ENCODE results near the gene TTC38. TPM values are rescaled to one million over a fixed set of nuclear protein-coding genes. Genes with fewer than 3 reads are reported as not detected.
"Not testable (repeated sequence)": the region's sequence is repeated elsewhere in the genome, so short reads cannot be mapped to it uniquely, and the experiment has no call there.

Gene TTC38
- total and polyA plus RNA-seq, 4 donors = 23.3 to 28.2 (median 25.3) TPM

- intact Hi-C loops (cut with DNase I) = loop anchor here in 1 of 2 donors (5.0 kb wide), 1 partner anchor 113 kb away; the partner anchor contains the start of gene PPARA
- H3K36me3 ChIP-seq (ENCODE audit: control insufficient read depth in 1 of 2, insufficient read depth in 2 of 2, low read length in 1 of 2); H3K4me1 ChIP-seq (ENCODE audit: control insufficient read depth in 1 of 2, insufficient read depth in 2 of 2, low read length in 2 of 2); ATAC-seq (ENCODE audit: low FRiP score); H3K9me3 ChIP-seq (ENCODE audit: control insufficient read depth, low read length); H3K27ac ChIP-seq (ENCODE audit: low read depth in 1 of 2, low read length in 2 of 2); H3K4me3 ChIP-seq (ENCODE audit: low read length in 2 of 2); H3K27me3 ChIP-seq (ENCODE audit: control insufficient read depth in 1 of 2, insufficient read depth in 2 of 2, low read length in 1 of 2): not testable (repeated sequence)
- DNase-seq = peak in 1 of 2 donors; percentile 39
- 94 to 96% methylated on average over 4 of the region's 4 CpGs for WGBS, 2 donors
Observed at GRCh38 chr22:46265627-46266026, 2.2 kb upstream of the TTC38 start.

GRCh38 chr22:46269564-46269963 is 1.8 kb downstream of the TTC38 start:
- DNase-seq = peak in 1 of 2 donors; percentile 42
- Histone ChIP-seq H3K4me3 (ENCODE audit: low read length in 2 of 2) (no peak overlapping the region), H3K9me3 (ENCODE audit: control insufficient read depth, low read length) (no peaks in the 10 kb centered on the region), H3K36me3 (ENCODE audit: control insufficient read depth in 1 of 2, insufficient read depth in 2 of 2, low read length in 1 of 2) (peaks cover 0 to 2% of the 10 kb centered on the region in 2 donors), H3K4me1 (ENCODE audit: control insufficient read depth in 1 of 2, insufficient read depth in 2 of 2, low read length in 2 of 2) (no peaks in the 10 kb centered on the region), H3K27me3 (ENCODE audit: control insufficient read depth in 1 of 2, insufficient read depth in 2 of 2, low read length in 1 of 2) (no peaks in the 10 kb centered on the region), H3K27ac (ENCODE audit: low read depth in 1 of 2, low read length in 2 of 2) (no peak overlapping the region)
- WGBS, 2 donors = 72% methylated on average over 11 of the region's 11 CpGs
- intact Hi-C loops (cut with DNase I) = loop anchor here in 1 of 2 donors (5.0 kb wide), 1 partner anchor 117 kb away; the partner anchor contains the start of gene PPARA
- ATAC-seq (ENCODE audit: low FRiP score) = no peak

GRCh38 chr22:46272196-46272595 is 4.4 kb downstream of the TTC38 start:
- Histone ChIP-seq H3K36me3 (ENCODE audit: control insufficient read depth in 1 of 2, insufficient read depth in 2 of 2, low read length in 1 of 2) (peaks cover 0 to 5% of the 10 kb centered on the region in 2 donors), H3K4me3 (ENCODE audit: low read length in 2 of 2) (no peak overlapping the region), H3K4me1 (ENCODE audit: control insufficient read depth in 1 of 2, insufficient read depth in 2 of 2, low read length in 2 of 2) (no peaks in the 10 kb centered on the region), H3K27ac (ENCODE audit: low read depth in 1 of 2, low read length in 2 of 2) (no peak overlapping the region), H3K27me3 (ENCODE audit: control insufficient read depth in 1 of 2, insufficient read depth in 2 of 2, low read length in 1 of 2) (no peaks in the 10 kb centered on the region), H3K9me3 (ENCODE audit: control insufficient read depth, low read length) (no peaks in the 10 kb centered on the region)
- WGBS, 2 donors = 92 to 95% methylated on average over 8 of the region's 8 CpGs
- no peak for ATAC-seq (ENCODE audit: low FRiP score)
- intact Hi-C loops (cut with DNase I) = no loop called here
- DNase-seq = peak in 1 of 2 donors; percentile 51

GRCh38 chr22:46272762-46273431 is 5.1 kb downstream of the TTC38 start:
- Histone ChIP-seq H3K4me1 (ENCODE audit: control insufficient read depth in 1 of 2, insufficient read depth in 2 of 2, low read length in 2 of 2) (no peaks in the 10 kb centered on the region), H3K4me3 (ENCODE audit: low read length in 2 of 2) (no peak overlapping the region), H3K9me3 (ENCODE audit: control insufficient read depth, low read length) (no peaks in the 10 kb centered on the region), H3K27ac (ENCODE audit: low read depth in 1 of 2, low read length in 2 of 2) (no peak overlapping the region), H3K27me3 (ENCODE audit: control insufficient read depth in 1 of 2, insufficient read depth in 2 of 2, low read length in 1 of 2) (no peaks in the 10 kb centered on the region), H3K36me3 (ENCODE audit: control insufficient read depth in 1 of 2, insufficient read depth in 2 of 2, low read length in 1 of 2) (peaks cover 0 to 5% of the 10 kb centered on the region in 2 donors)
- 95% methylated on average over 12 of the region's 12 CpGs for WGBS, 2 donors
- intact Hi-C loops (cut with DNase I) = no loop called here
- ATAC-seq (ENCODE audit: low FRiP score) = no peak
- DNase-seq = peak in 1 of 2 donors; percentile 58

GRCh38 chr22:46273432-46274148 is 5.8 kb downstream of the TTC38 start:
- intact Hi-C loops (cut with DNase I) = no loop called here
- no peak overlapping the region for H3K27ac ChIP-seq (ENCODE audit: low read depth in 1 of 2, low read length in 2 of 2)
- ATAC-seq (ENCODE audit: low FRiP score) (no peak), DNase-seq (peak in 1 of 2 donors; percentile 57)
- H3K4me1 ChIP-seq (ENCODE audit: control insufficient read depth in 1 of 2, insufficient read depth in 2 of 2, low read length in 2 of 2) = no peaks in the 10 kb centered on the region
- H3K36me3 ChIP-seq (ENCODE audit: control insufficient read depth in 1 of 2, insufficient read depth in 2 of 2, low read length in 1 of 2) = peaks cover 0 to 9% of the 10 kb centered on the region in 2 donors
- H3K27me3 ChIP-seq (ENCODE audit: control insufficient read depth in 1 of 2, insufficient read depth in 2 of 2, low read length in 1 of 2) = no peaks in the 10 kb centered on the region
- no peak overlapping the region for H3K4me3 ChIP-seq (ENCODE audit: low read length in 2 of 2)
- WGBS, 2 donors = 90 to 92% methylated on average over 12 of the region's 12 CpGs
- H3K9me3 ChIP-seq (ENCODE audit: control insufficient read depth, low read length) = no peaks in the 10 kb centered on the region

GRCh38 chr22:46274381-46274780 is 6.6 kb downstream of the TTC38 start:
- Histone ChIP-seq H3K4me3 (ENCODE audit: low read length in 2 of 2) (no peak overlapping the region), H3K36me3 (ENCODE audit: control insufficient read depth in 1 of 2, insufficient read depth in 2 of 2, low read length in 1 of 2) (peaks cover 0 to 16% of the 10 kb centered on the region in 2 donors), H3K27me3 (ENCODE audit: control insufficient read depth in 1 of 2, insufficient read depth in 2 of 2, low read length in 1 of 2) (no peaks in the 10 kb centered on the region), H3K4me1 (ENCODE audit: control insufficient read depth in 1 of 2, insufficient read depth in 2 of 2, low read length in 2 of 2) (no peaks in the 10 kb centered on the region), H3K27ac (ENCODE audit: low read depth in 1 of 2, low read length in 2 of 2) (no peak overlapping the region), H3K9me3 (ENCODE audit: control insufficient read depth, low read length) (no peaks in the 10 kb centered on the region)
- ATAC-seq (ENCODE audit: low FRiP score) (no peak), DNase-seq (peak in 1 of 2 donors; percentile 51)
- WGBS, 2 donors = 95 to 97% methylated on average over 8 of the region's 8 CpGs
- intact Hi-C loops (cut with DNase I) = no loop called here

- no peaks in the 10 kb centered on the region for H3K27me3 ChIP-seq (ENCODE audit: control insufficient read depth in 1 of 2, insufficient read depth in 2 of 2, low read length in 1 of 2)
- DNase-seq (peak in 1 of 2 donors; percentile 9), ATAC-seq (ENCODE audit: low FRiP score) (no peak)
- H3K27ac ChIP-seq (ENCODE audit: low read depth in 1 of 2, low read length in 2 of 2) = no peak overlapping the region
- peaks cover 0 to 16% of the 10 kb centered on the region in 2 donors for H3K36me3 ChIP-seq (ENCODE audit: control insufficient read depth in 1 of 2, insufficient read depth in 2 of 2, low read length in 1 of 2)
- no peaks in the 10 kb centered on the region for H3K9me3 ChIP-seq (ENCODE audit: control insufficient read depth, low read length)
- no peak overlapping the region for H3K4me3 ChIP-seq (ENCODE audit: low read length in 2 of 2)
- 67 to 73% methylated on average over 3 of the region's 3 CpGs for WGBS, 2 donors
- no peaks in the 10 kb centered on the region for H3K4me1 ChIP-seq (ENCODE audit: control insufficient read depth in 1 of 2, insufficient read depth in 2 of 2, low read length in 2 of 2)
- intact Hi-C loops (cut with DNase I) = no loop called here
Observed at GRCh38 chr22:46275455-46276122, 7.8 kb downstream of the TTC38 start.

- Histone ChIP-seq H3K27ac (ENCODE audit: low read depth in 1 of 2, low read length in 2 of 2) (no peak overlapping the region), H3K9me3 (ENCODE audit: control insufficient read depth, low read length) (no peaks in the 10 kb centered on the region), H3K27me3 (ENCODE audit: control insufficient read depth in 1 of 2, insufficient read depth in 2 of 2, low read length in 1 of 2) (no peaks in the 10 kb centered on the region), H3K36me3 (ENCODE audit: control insufficient read depth in 1 of 2, insufficient read depth in 2 of 2, low read length in 1 of 2) (peaks cover 0 to 18% of the 10 kb centered on the region in 2 donors), H3K4me1 (ENCODE audit: control insufficient read depth in 1 of 2, insufficient read depth in 2 of 2, low read length in 2 of 2) (no peaks in the 10 kb centered on the region), H3K4me3 (ENCODE audit: low read length in 2 of 2) (no peak overlapping the region)
- ATAC-seq (ENCODE audit: low FRiP score) (no peak), DNase-seq (no peak)
- intact Hi-C loops (cut with DNase I) = no loop called here
- WGBS, 2 donors = 92 to 97% methylated on average over 7 of the region's 7 CpGs
Observed at GRCh38 chr22:46276563-46276962, 8.8 kb downstream of the TTC38 start.
